GM12865 (cell line): ENCODE data around the gene SPAG16.

Experiments
- DNase-seq: peaks from one replicate; pipeline ENCODE4 v3.0.0; 2010; ENCODE audit warnings: low read depth
- H3K4me3 ChIP-seq: 2 replicates; pipeline ENCODE4 v1.5.1; 2011; ENCODE audit warnings: mild to moderate bottlenecking, low read depth, low read length, control low read depth
- CTCF ChIP-seq: IDR thresholded peaks from 2 replicates; pipeline ENCODE4 v1.5.1; 2011; ENCODE audit warnings: low read length, control low read depth, low read depth, inconsistent platforms; ENCODE audit not compliant: insufficient read depth; ENCODE audit errors: missing control alignments

The SPAG16 gene

GRCh38 chr2:213920014-213920413 lies 635.8 kb downstream of the SPAG16 start:
- no peak for TF ChIP-seq CTCF
- DNase-seq, result no peak
- no peak overlapping the region for H3K4me3 ChIP-seq

- no peak for TF ChIP-seq CTCF
- no peak overlapping the region for H3K4me3 ChIP-seq
- DNase-seq, result no peak
Observed at GRCh38 chr2:213923543-213923942, 639.3 kb downstream of the SPAG16 start.

GRCh38 chr2:213934560-213934959 lies 650.3 kb downstream of the SPAG16 start:
- TF ChIP-seq CTCF, result peak; percentile 47
- DNase-seq, result peak; percentile 69
- no peak overlapping the region for H3K4me3 ChIP-seq

GRCh38 chr2:213958086-213958485 lies 673.8 kb downstream of the SPAG16 start:
- no peak for DNase-seq
- H3K4me3 ChIP-seq, result no peak overlapping the region
- no peak for TF ChIP-seq CTCF

GRCh38 chr2:213959589-213959988 lies 675.3 kb downstream of the SPAG16 start:
- no peak for TF ChIP-seq CTCF
- peak; percentile 5 for DNase-seq
- H3K4me3 ChIP-seq, result no peak overlapping the region

- no peak for TF ChIP-seq CTCF
- no peak overlapping the region for H3K4me3 ChIP-seq
- DNase-seq, result no peak
Observed at GRCh38 chr2:213971536-213971935, 687.3 kb downstream of the SPAG16 start.

- DNase-seq, result no peak
- no peak overlapping the region for H3K4me3 ChIP-seq
- TF ChIP-seq CTCF, result no peak
Observed at GRCh38 chr2:213980883-213981282, 696.6 kb downstream of the SPAG16 start.
